Daoy (cell line): ENCODE measurements around the gene EXOSC1. TPM values are rescaled to one million over a fixed set of nuclear protein-coding genes. Genes with fewer than 3 reads are reported as not detected.
A peak's percentile ranks its signal among the peaks of the same experiment; 100 is the strongest.
"Not testable (repeated sequence)": the region's sequence is repeated elsewhere in the genome, so short reads cannot be mapped to it uniquely, and the experiment has no call there.

Source experiments
- DNase-seq: peaks from one replicate; pipeline ENCODE4 v3.0.0-alpha.2; 2015; ENCODE audit warnings: low read depth
- total RNA-seq: library from RNA; depleted of rRNA; stranded (reverse); fragments of >200 nt; shearing (Covaris generic); gene quantifications from 2 replicates; pipeline ENCODE4 v1.2.3, GENCODE V29; 2014

Gene EXOSC1
- total RNA-seq, 1 experiment from 2014 or later, result 49.1 TPM

- DNase-seq, result no peak
These were observed 13.3 kb upstream of the EXOSC1 start for GRCh38 chr10:97459111-97459510.

- DNase-seq, result no peak
These were observed 10.9 kb upstream of the EXOSC1 start for GRCh38 chr10:97456686-97457065.

- no peak for DNase-seq
These were observed 10.4 kb upstream of the EXOSC1 start for GRCh38 chr10:97456034-97456685.

- DNase-seq, result no peak
These were observed 8.7 kb upstream of the EXOSC1 start for GRCh38 chr10:97454330-97455036.

GRCh38 chr10:97452352-97452751 is 6.5 kb upstream of the EXOSC1 start:
- DNase-seq, result no peak

- DNase-seq, result no peak
These were observed 5.8 kb upstream of the EXOSC1 start for GRCh38 chr10:97451605-97452004.

- no peak for DNase-seq
These were observed 5.0 kb upstream of the EXOSC1 start for GRCh38 chr10:97450828-97451227.

GRCh38 chr10:97445357-97445721 is 467 bp downstream of the EXOSC1 start:
- no peak for DNase-seq

- no peak for DNase-seq
These were observed 1.6 kb downstream of the EXOSC1 start for GRCh38 chr10:97444212-97444611.

GRCh38 chr10:97442277-97442676 is 3.5 kb downstream of the EXOSC1 start:
- no peak for DNase-seq

GRCh38 chr10:97435211-97435610 is 10.6 kb downstream of the EXOSC1 start:
- DNase-seq, result no peak

- DNase-seq, result no peak
These were observed 11.2 kb downstream of the EXOSC1 start for GRCh38 chr10:97434557-97434956.

GRCh38 chr10:97434055-97434454 is 11.8 kb downstream of the EXOSC1 start:
- DNase-seq, result no peak

GRCh38 chr10:97428572-97428981 is 17.2 kb downstream of the EXOSC1 start:
- DNase-seq, result no peak

GRCh38 chr10:97427571-97428179 is 18.1 kb downstream of the EXOSC1 start:
- peak; percentile 51 for DNase-seq

GRCh38 chr10:97426776-97427570 is 18.8 kb downstream of the EXOSC1 start:
- peak; percentile 18 for DNase-seq

GRCh38 chr10:97425964-97426775 is 19.6 kb downstream of the EXOSC1 start, which contains the start of gene PGAM1:
PGAM1 (plus strand) TSS chr10:97426191; CDS start chr10:97426308, 117 bp downstream.
- peak; percentile 97 for DNase-seq

- not testable (repeated sequence) for DNase-seq
These were observed 22.1 kb downstream of the EXOSC1 start for GRCh38 chr10:97423757-97424098.

GRCh38 chr10:97416565-97416964 is 29.2 kb downstream of the EXOSC1 start:
- no peak for DNase-seq

- DNase-seq, result no peak
These were observed 32.9 kb downstream of the EXOSC1 start for GRCh38 chr10:97412891-97413304.

- DNase-seq, result peak; percentile 63
These were observed 34.4 kb downstream of the EXOSC1 start for GRCh38 chr10:97411406-97411805.
